Muscle layer of colon (tissue), 2 donors: ENCODE results near the gene LCE6A.

ENCODE experiments used
- H3K27ac ChIP-seq: one replicate; pipeline ENCODE4 v1.7.0; 2013; ENCODE audit warnings: low read depth, mild to moderate bottlenecking, low read length, moderate library complexity
- H3K27me3 ChIP-seq, 2 donors: one replicate each; pipeline ENCODE4 v1.7.0; 2013; ENCODE audit warnings: low read length in 2 of 2, mild to moderate bottlenecking in 2 of 2; ENCODE audit not compliant: insufficient read depth in 2 of 2, control insufficient read depth in 1 of 2
- H3K36me3 ChIP-seq: one replicate; pipeline ENCODE4 v1.7.0; 2013; ENCODE audit warnings: mild to moderate bottlenecking, low read length; ENCODE audit not compliant: insufficient read depth
- H3K4me1 ChIP-seq: one replicate; pipeline ENCODE4 v1.7.0; 2013; ENCODE audit warnings: mild to moderate bottlenecking, low read length; ENCODE audit not compliant: insufficient read depth
- H3K4me3 ChIP-seq, 2 donors: one replicate each; pipeline ENCODE4 v1.7.0; 2013; ENCODE audit warnings: low read length in 2 of 2, low read depth in 1 of 2, mild to moderate bottlenecking in 1 of 2, moderate library complexity in 1 of 2
- H3K9ac ChIP-seq: one replicate; pipeline ENCODE4 v1.7.0; 2013; ENCODE audit warnings: low read length
- H3K9me3 ChIP-seq: one replicate; pipeline ENCODE4 v1.7.0; 2013; ENCODE audit warnings: mild to moderate bottlenecking, low read length
- donor health status: abdominal sarcoma.
- donor health status: Adenocarcinoma of cecum.

Gene LCE6A

GRCh38 chr1:152878042-152878441 is 35.4 kb downstream of the LCE6A start, which contains the start of gene SMCP:
SMCP (plus strand) TSS chr1:152878322; CDS start chr1:152884423, 6,101 bp downstream.
- Histone ChIP-seq H3K27me3 (no peaks in the 10 kb centered on the region), H3K27ac (no peak within 1 kb of the TSS), H3K9ac (no peak within 1 kb of the TSS), H3K36me3 (no peaks in the 10 kb centered on the region), H3K4me1 (no peaks in the 10 kb centered on the region), H3K4me3 (no peak within 1 kb of the TSS), H3K9me3 (no peaks in the 10 kb centered on the region)

GRCh38 chr1:152879559-152880198 is 37.0 kb downstream of the LCE6A start:
- Histone ChIP-seq H3K36me3 (no peaks in the 10 kb centered on the region), H3K4me3 (no peak overlapping the region), H3K27me3 (no peaks in the 10 kb centered on the region), H3K9ac (no peak overlapping the region), H3K27ac (no peak overlapping the region), H3K4me1 (no peaks in the 10 kb centered on the region), H3K9me3 (no peaks in the 10 kb centered on the region)

GRCh38 chr1:152880316-152880715 is 37.7 kb downstream of the LCE6A start:
- H3K27ac ChIP-seq = no peak overlapping the region
- no peak overlapping the region for H3K9ac ChIP-seq
- H3K4me1 ChIP-seq = no peaks in the 10 kb centered on the region
- H3K27me3 ChIP-seq = no peaks in the 10 kb centered on the region
- H3K4me3 ChIP-seq = no peak overlapping the region
- H3K36me3 ChIP-seq = no peaks in the 10 kb centered on the region
- H3K9me3 ChIP-seq = no peaks in the 10 kb centered on the region

GRCh38 chr1:152880907-152881306 is 38.3 kb downstream of the LCE6A start:
- H3K27me3 ChIP-seq = no peaks in the 10 kb centered on the region

GRCh38 chr1:152884085-152884484 is 41.4 kb downstream of the LCE6A start:
- Histone ChIP-seq H3K27ac (no peak overlapping the region), H3K9me3 (no peaks in the 10 kb centered on the region), H3K27me3 (no peaks in the 10 kb centered on the region), H3K4me1 (peaks cover 5% of the 10 kb centered on the region), H3K4me3 (no peak overlapping the region), H3K9ac (no peak overlapping the region), H3K36me3 (no peaks in the 10 kb centered on the region)

More at GRCh38 chr1:152880907-152881306, 38.3 kb downstream of the LCE6A start:
- H3K27ac ChIP-seq = no peak overlapping the region
- H3K4me3 ChIP-seq = no peak overlapping the region
- H3K9me3 ChIP-seq = no peaks in the 10 kb centered on the region
- H3K36me3 ChIP-seq = no peaks in the 10 kb centered on the region
- peaks cover under 1% of the 10 kb centered on the region for H3K4me1 ChIP-seq
- no peak overlapping the region for H3K9ac ChIP-seq

GRCh38 chr1:152884506-152884905 is 41.9 kb downstream of the LCE6A start:
- H3K9ac ChIP-seq = no peak overlapping the region
- no peaks in the 10 kb centered on the region for H3K9me3 ChIP-seq
- no peak overlapping the region for H3K27ac ChIP-seq
- no peaks in the 10 kb centered on the region for H3K27me3 ChIP-seq
- H3K4me3 ChIP-seq = no peak overlapping the region
- peaks cover 5% of the 10 kb centered on the region for H3K4me1 ChIP-seq
- no peaks in the 10 kb centered on the region for H3K36me3 ChIP-seq

GRCh38 chr1:152884966-152885624 is 42.4 kb downstream of the LCE6A start:
- no peaks in the 10 kb centered on the region for H3K9me3 ChIP-seq
- H3K4me1 ChIP-seq = peaks cover 5% of the 10 kb centered on the region
- H3K36me3 ChIP-seq = no peaks in the 10 kb centered on the region
- H3K27ac ChIP-seq = no peak overlapping the region
- no peak overlapping the region for H3K9ac ChIP-seq
- no peaks in the 10 kb centered on the region for H3K27me3 ChIP-seq
- no peak overlapping the region for H3K4me3 ChIP-seq

DNA sequence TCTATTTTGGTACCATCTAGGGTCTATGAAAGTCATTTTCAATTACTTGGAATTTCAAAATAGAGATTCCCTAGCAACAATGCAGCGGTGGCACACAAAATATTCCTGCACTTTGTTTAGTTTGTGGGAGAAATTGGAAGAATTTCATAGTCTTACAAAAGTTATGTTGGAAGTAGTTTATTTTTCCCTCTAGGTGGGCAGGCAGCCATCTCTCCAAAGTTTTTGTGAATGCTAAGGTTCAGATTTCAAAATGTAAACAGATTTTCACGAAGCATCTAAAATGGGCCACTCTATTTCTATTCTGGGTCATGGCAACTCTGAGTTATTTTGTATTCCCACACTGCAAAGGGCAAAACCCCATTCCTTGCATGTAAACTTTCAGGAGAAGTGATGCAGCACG is 43.4 kb downstream of the LCE6A start:
- Histone ChIP-seq H3K27ac (no peak overlapping the region), H3K4me3 (no peak overlapping the region)

GRCh38 chr1:152886758-152887409 is 44.2 kb downstream of the LCE6A start:
- no peak overlapping the region for H3K27ac ChIP-seq
- H3K4me1 ChIP-seq = peaks cover 5% of the 10 kb centered on the region
- no peak overlapping the region for H3K9ac ChIP-seq
- H3K4me3 ChIP-seq = no peak overlapping the region
- no peaks in the 10 kb centered on the region for H3K36me3 ChIP-seq
- H3K9me3 ChIP-seq = no peaks in the 10 kb centered on the region
- H3K27me3 ChIP-seq = no peaks in the 10 kb centered on the region

More for the DNA sequence above, 43.4 kb downstream of the LCE6A start:
- Histone ChIP-seq H3K36me3 (no peaks in the 10 kb centered on the region), H3K9ac (no peak overlapping the region), H3K9me3 (no peaks in the 10 kb centered on the region), H3K27me3 (no peaks in the 10 kb centered on the region), H3K4me1 (peaks cover 5% of the 10 kb centered on the region)

GRCh38 chr1:152888126-152888525 is 45.5 kb downstream of the LCE6A start:
- Histone ChIP-seq H3K9ac (no peak overlapping the region), H3K4me3 (no peak overlapping the region), H3K4me1 (peaks cover 5% of the 10 kb centered on the region), H3K9me3 (no peaks in the 10 kb centered on the region), H3K27me3 (no peaks in the 10 kb centered on the region), H3K27ac (no peak overlapping the region), H3K36me3 (no peaks in the 10 kb centered on the region)
